T-helper 1 cell treated with Interleukin-12 subunit alpha and Interleukin-12 subunit beta and Interleukin-4 antibody, amounts not matched to agents 30 ng/mL and 1 ng/mL, for 36 hours (primary cell): ENCODE measurements around the gene CDH6. TPM values are rescaled to one million over a fixed set of nuclear protein-coding genes. Genes with fewer than 3 reads are reported as not detected.

Source experiments
- intact Hi-C: fragments of 100-400 bp; cut with micrococcal nuclease; formaldehyde crosslinking; loops from one replicate; pipeline ENCODE4 v1.15.1; 2024
- total RNA-seq: library from RNA; stranded (reverse); gene quantifications from 2 replicates; pipeline ENCODE4 v1.2.3, GENCODE V29; 2022

Gene CDH6
- total RNA-seq = not detected in 2 replicates

- intact Hi-C loops = no loop called here
Observed at GRCh38 chr5:31193591-31194467, at the start of gene CDH6. CDH6 (plus strand) TSS chr5:31193686; CDS start chr5:31267474, 73,788 bp downstream.

GRCh38 chr5:31144364-31144763 lies 49.1 kb upstream of the CDH6 start:
- intact Hi-C loops = no loop called here

- intact Hi-C loops = no loop called here
Observed at GRCh38 chr5:31148959-31149475, 44.5 kb upstream of the CDH6 start.

GRCh38 chr5:31153521-31153920 lies 40.0 kb upstream of the CDH6 start:
- intact Hi-C loops = no loop called here

- intact Hi-C loops = loop anchor here (1.0 kb wide), 1 partner anchor 22 kb away; no protein-coding TSS in a partner anchor
Observed at GRCh38 chr5:31156631-31157160, 36.8 kb upstream of the CDH6 start.

- intact Hi-C loops = no loop called here
Observed at GRCh38 chr5:31157720-31158119, 35.8 kb upstream of the CDH6 start.

- intact Hi-C loops = no loop called here
Observed at GRCh38 chr5:31158686-31159085, 34.8 kb upstream of the CDH6 start.

- intact Hi-C loops = no loop called here
Observed at GRCh38 chr5:31161781-31162181, 31.7 kb upstream of the CDH6 start.

GRCh38 chr5:31165729-31166128 lies 27.8 kb upstream of the CDH6 start:
- intact Hi-C loops = no loop called here

- intact Hi-C loops = loop anchor here (2.0 kb wide), 1 partner anchor 17 kb away; no protein-coding TSS in a partner anchor
Observed at GRCh38 chr5:31169379-31169778, 24.1 kb upstream of the CDH6 start.

GRCh38 chr5:31172881-31173280 lies 20.6 kb upstream of the CDH6 start:
- intact Hi-C loops = no loop called here

- intact Hi-C loops = no loop called here
Observed at GRCh38 chr5:31173614-31174013, 19.9 kb upstream of the CDH6 start.

GRCh38 chr5:31181376-31181987 lies 12.0 kb upstream of the CDH6 start:
- intact Hi-C loops = no loop called here

GRCh38 chr5:31182136-31182535 lies 11.3 kb upstream of the CDH6 start:
- intact Hi-C loops = no loop called here

- intact Hi-C loops = loop anchor here (2.0 to 5.0 kb wide), 2 partner anchors 17 to 1144 kb away; no protein-coding TSS in a partner anchor
Observed at GRCh38 chr5:31185951-31186350, 7.5 kb upstream of the CDH6 start.

GRCh38 chr5:31186672-31187267 lies 6.7 kb upstream of the CDH6 start:
- intact Hi-C loops = loop anchor here (2.0 to 5.0 kb wide), 2 partner anchors 18 to 1144 kb away; no protein-coding TSS in a partner anchor

GRCh38 chr5:31187591-31187990 lies 5.9 kb upstream of the CDH6 start:
- intact Hi-C loops = loop anchor here (2.0 to 5.0 kb wide), 2 partner anchors 19 to 1145 kb away; no protein-coding TSS in a partner anchor

- intact Hi-C loops = no loop called here
Observed at GRCh38 chr5:31192442-31192841, 1.0 kb upstream of the CDH6 start.

- intact Hi-C loops = no loop called here
Observed at GRCh38 chr5:31193116-31193515, 370 bp upstream of the CDH6 start.

- intact Hi-C loops = no loop called here
Observed at GRCh38 chr5:31194468-31194813, 955 bp downstream of the CDH6 start.

GRCh38 chr5:31194892-31195555 lies 1.5 kb downstream of the CDH6 start:
- intact Hi-C loops = no loop called here
